ENCODE results near the gene MSRB1.

The MSRB1 gene

GRCh38 chr16:1982991-1983543, 40.1 kb upstream of the MSRB1 start:
- TF ChIP-seq CTCF (IDR thresholded peaks at IDR 0.05; ENCODE audit: insufficient read depth, low read depth, low read length, missing control alignments) = no peak
- DNase-seq (ENCODE audit: low read depth) = no peak
- no peak overlapping the region for H3K4me3 ChIP-seq (ENCODE audit: low read length)

GRCh38 chr16:1982013-1982433, 39.0 kb upstream of the MSRB1 start:
- no peak overlapping the region for H3K4me3 ChIP-seq (ENCODE audit: low read length)
- no peak for TF ChIP-seq CTCF (IDR thresholded peaks at IDR 0.05; ENCODE audit: insufficient read depth, low read depth, low read length, missing control alignments)
- DNase-seq (ENCODE audit: low read depth) = peak; percentile 28

- H3K4me3 ChIP-seq (ENCODE audit: low read length) = peak within 1 kb of the TSS; percentile 46
- TF ChIP-seq CTCF (IDR thresholded peaks at IDR 0.05; ENCODE audit: insufficient read depth, low read depth, low read length, missing control alignments) = no peak
- no peak for DNase-seq (ENCODE audit: low read depth)
These were observed 38.4 kb upstream of the MSRB1 start, which contains the start of gene NOXO1 for GRCh38 chr16:1981398-1981836. TSS of gene NOXO1 (minus strand) at chr16:1981469. CDS start at chr16:1981179, 290 bp downstream.

- TF ChIP-seq CTCF (IDR thresholded peaks at IDR 0.05; ENCODE audit: insufficient read depth, low read depth, low read length, missing control alignments) = no peak
- DNase-seq (ENCODE audit: low read depth) = no peak
- H3K4me3 ChIP-seq (ENCODE audit: low read length) = no peak overlapping the region
These were observed 37.7 kb upstream of the MSRB1 start for GRCh38 chr16:1980770-1981087.

GRCh38 chr16:1980030-1980769, 37.2 kb upstream of the MSRB1 start:
- H3K4me3 ChIP-seq (ENCODE audit: low read length) = peak overlapping the region; percentile 46
- DNase-seq (ENCODE audit: low read depth) = peak; percentile 26
- TF ChIP-seq CTCF (IDR thresholded peaks at IDR 0.05; ENCODE audit: insufficient read depth, low read depth, low read length, missing control alignments) = no peak

- peak overlapping the region; percentile 46 for H3K4me3 ChIP-seq (ENCODE audit: low read length)
- peak; percentile 97 for DNase-seq (ENCODE audit: low read depth)
- no peak for TF ChIP-seq CTCF (IDR thresholded peaks at IDR 0.05; ENCODE audit: insufficient read depth, low read depth, low read length, missing control alignments)
These were observed 36.5 kb upstream of the MSRB1 start for GRCh38 chr16:1979271-1980029.

Measured in epithelial cell of esophagus (primary cell).